Epithelial cell of esophagus (primary cell): ENCODE measurements around the gene DIAPH3.
"Not testable (repeated sequence)": the region's sequence is repeated elsewhere in the genome, so short reads cannot be mapped to it uniquely, and the experiment has no call there.

Experiments used
- DNase-seq: peaks from one replicate; pipeline ENCODE4 v3.0.0; 2010; ENCODE audit warnings: low read depth
- H3K4me3 ChIP-seq: 2 replicates; pipeline ENCODE4 v1.5.1; 2011; ENCODE audit warnings: mild to moderate bottlenecking, low read length, control low read depth
- TF ChIP-seq, protein P1 (sequence below): IDR thresholded peaks from 2 replicates; pipeline ENCODE4 v1.5.1; 2011; ENCODE audit warnings: low read depth, mild to moderate bottlenecking, low read length, control low read depth, inconsistent platforms; ENCODE audit not compliant: insufficient read depth; ENCODE audit errors: missing control alignments

DIAPH3 gene

DNA sequence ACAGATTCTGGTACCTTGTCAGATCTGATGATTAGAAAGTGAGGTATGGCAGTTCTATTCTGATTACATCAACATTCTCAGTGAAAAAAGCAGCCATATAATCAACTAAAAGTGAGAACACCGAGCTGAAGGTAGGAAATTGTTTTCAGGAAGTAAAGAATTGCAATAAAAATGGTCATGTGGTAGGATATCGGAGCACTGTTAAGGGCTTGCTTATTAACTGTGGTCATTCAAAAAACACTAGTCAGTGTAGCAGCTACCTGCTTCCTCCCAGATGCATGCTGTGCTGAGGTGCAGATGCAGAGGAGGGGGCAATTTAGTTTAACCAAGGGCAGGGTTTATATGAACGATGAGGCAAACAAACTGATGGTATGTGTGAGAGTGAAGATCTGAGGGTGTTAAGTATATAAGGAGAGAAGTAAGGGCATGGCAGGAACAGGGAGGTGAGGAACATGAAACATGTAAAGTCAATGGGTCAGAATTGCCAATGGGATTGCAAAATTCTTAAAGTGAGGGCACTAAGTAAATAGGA, 111.9 kb downstream of the DIAPH3 start:
- no peak for DNase-seq
- TF ChIP-seq, protein P1, sequence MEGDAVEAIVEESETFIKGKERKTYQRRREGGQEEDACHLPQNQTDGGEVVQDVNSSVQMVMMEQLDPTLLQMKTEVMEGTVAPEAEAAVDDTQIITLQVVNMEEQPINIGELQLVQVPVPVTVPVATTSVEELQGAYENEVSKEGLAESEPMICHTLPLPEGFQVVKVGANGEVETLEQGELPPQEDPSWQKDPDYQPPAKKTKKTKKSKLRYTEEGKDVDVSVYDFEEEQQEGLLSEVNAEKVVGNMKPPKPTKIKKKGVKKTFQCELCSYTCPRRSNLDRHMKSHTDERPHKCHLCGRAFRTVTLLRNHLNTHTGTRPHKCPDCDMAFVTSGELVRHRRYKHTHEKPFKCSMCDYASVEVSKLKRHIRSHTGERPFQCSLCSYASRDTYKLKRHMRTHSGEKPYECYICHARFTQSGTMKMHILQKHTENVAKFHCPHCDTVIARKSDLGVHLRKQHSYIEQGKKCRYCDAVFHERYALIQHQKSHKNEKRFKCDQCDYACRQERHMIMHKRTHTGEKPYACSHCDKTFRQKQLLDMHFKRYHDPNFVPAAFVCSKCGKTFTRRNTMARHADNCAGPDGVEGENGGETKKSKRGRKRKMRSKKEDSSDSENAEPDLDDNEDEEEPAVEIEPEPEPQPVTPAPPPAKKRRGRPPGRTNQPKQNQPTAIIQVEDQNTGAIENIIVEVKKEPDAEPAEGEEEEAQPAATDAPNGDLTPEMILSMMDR = no peak
- H3K4me3 ChIP-seq = no peak overlapping the region

- H3K4me3 ChIP-seq = not testable (repeated sequence)
These were observed 115.4 kb downstream of the DIAPH3 start for GRCh38 chr13:60048353-60048752.

GRCh38 chr13:60047918-60048317, 115.8 kb downstream of the DIAPH3 start:
- DNase-seq = peak; percentile 15
- TF ChIP-seq, protein P1 = no peak
- H3K4me3 ChIP-seq = no peak overlapping the region

More at GRCh38 chr13:60048353-60048752, 115.4 kb downstream of the DIAPH3 start:
- not testable (repeated sequence) for DNase-seq

- H3K4me3 ChIP-seq = no peak overlapping the region
- no peak for DNase-seq
- TF ChIP-seq, protein P1 = no peak
These were observed 119.4 kb downstream of the DIAPH3 start for GRCh38 chr13:60044321-60044720.

GRCh38 chr13:60043262-60043661, 120.5 kb downstream of the DIAPH3 start:
- no peak overlapping the region for H3K4me3 ChIP-seq
- DNase-seq = no peak
- TF ChIP-seq, protein P1 = no peak

DNA sequence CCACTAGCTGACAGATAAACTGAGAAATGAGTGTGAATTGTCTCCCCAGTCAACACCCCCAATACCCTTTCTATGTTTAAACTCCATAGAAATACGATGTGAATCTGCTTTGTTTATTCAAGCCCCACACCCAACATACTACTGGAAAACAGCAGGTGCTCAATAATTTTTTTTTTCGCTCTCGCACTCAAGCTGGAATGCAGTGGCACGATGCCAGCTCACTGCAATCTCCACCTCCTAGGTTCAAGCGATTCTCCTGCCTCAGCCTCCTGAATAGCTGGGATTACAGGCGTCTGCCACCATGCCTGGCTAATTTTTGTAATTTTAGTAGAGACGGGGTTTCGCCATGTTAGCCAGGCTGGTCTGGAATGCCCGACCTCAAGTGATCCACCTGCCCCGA, 123.1 kb downstream of the DIAPH3 start:
- DNase-seq = not testable (repeated sequence)

GRCh38 chr13:60035874-60036273, 127.9 kb downstream of the DIAPH3 start:
- no peak overlapping the region for H3K4me3 ChIP-seq
- TF ChIP-seq, protein P1 = no peak
- DNase-seq = no peak

More for the DNA sequence above, 123.1 kb downstream of the DIAPH3 start:
- H3K4me3 ChIP-seq = not testable (repeated sequence)

DNA sequence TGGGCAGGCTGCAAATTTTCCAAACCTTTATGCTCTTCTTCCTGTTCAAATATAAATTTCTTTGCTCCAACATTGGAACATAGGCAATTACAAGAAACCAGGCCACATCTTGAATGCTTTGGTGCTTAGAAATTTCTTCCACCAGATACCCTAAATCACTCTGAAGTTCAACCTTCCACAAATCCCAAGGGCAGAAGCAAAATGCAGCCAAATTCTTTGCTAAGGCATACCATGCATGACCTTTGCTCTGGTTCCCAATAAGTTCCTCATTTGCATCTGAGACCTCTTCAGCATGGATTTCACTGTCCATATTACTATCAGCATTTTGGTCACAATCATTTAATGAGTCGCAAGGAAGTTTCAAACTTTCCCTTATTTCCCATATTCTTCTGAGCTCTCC, 130.9 kb downstream of the DIAPH3 start:
- TF ChIP-seq, protein P1 = no peak
- no peak overlapping the region for H3K4me3 ChIP-seq
- DNase-seq = no peak
